ENCODE measurements around the gene RAD18. TPM values are rescaled to one million over a fixed set of nuclear protein-coding genes. Genes with fewer than 3 reads are reported as not detected.

RAD18 gene
- total and polyA plus RNA-seq, 9 of the 15 experiments (the other 6 are each of a cell fraction or from before 2014, with no cell fraction given): 19.2 to 49.4 (median 34.4) TPM

- H3K27ac ChIP-seq (ENCODE audit: extremely low read depth, low read depth, low read length): no peak overlapping the region
- peaks cover 69% of the 10 kb centered on the region for H3K36me3 ChIP-seq (ENCODE audit: control insufficient read depth, insufficient read depth, low read length)
- no peak overlapping the region for H3K4me3 ChIP-seq
- DNase-seq (ENCODE audit: extremely low read depth in 1 of 4, low spot score in 3 of 4) (no peak), FAIRE-seq (no peak), ATAC-seq (no peak)
- no peak overlapping the region for H3K9ac ChIP-seq (ENCODE audit: insufficient read depth in 1 of 2, low read depth in 2 of 2, low read length in 2 of 2)
- H3K27me3 ChIP-seq (ENCODE audit: control insufficient read depth in 2 of 2, insufficient read depth in 2 of 2, low read length in 2 of 2): no peaks in the 10 kb centered on the region
- intact Hi-C loops (cut with micrococcal nuclease) (no loop called here), in situ Hi-C loops (cut with MboI) (no loop called here)
- no peaks in the 10 kb centered on the region for H3K79me2 ChIP-seq (ENCODE audit: control insufficient read depth, insufficient read depth, low read length)
- H4K20me1 ChIP-seq (replicated peaks; ENCODE audit: control insufficient read depth, insufficient read depth, low read length): no peaks in the 10 kb centered on the region
- no peaks in the 10 kb centered on the region for H3K9me3 ChIP-seq (replicated peaks; ENCODE audit: control insufficient read depth, insufficient read depth, low read depth, low read length)
- H3K4me2 ChIP-seq (ENCODE audit: insufficient read depth, low read length): no peak overlapping the region
- ChIA-PET CTCF (ENCODE audit: low intra/inter-chr PET ratio) (no interaction called here), POLR2A (no interaction called here)
- no TSS peak for BruUV-seq (replicated peaks)
- TF ChIP-seq SMAD1 (IDR thresholded peaks at IDR 0.05; ENCODE audit: low read depth, low read length, partially characterized antibody): no peak
- TF ChIP-seq BCOR (IDR thresholded peaks at IDR 0.05): no peak
- TF ChIP-seq HMGN3 (IDR thresholded peaks at IDR 0.05; ENCODE audit: borderline replicate concordance, extremely low read depth, insufficient read length, low read depth, low read length): no peak
- TF ChIP-seq U2AF1 (optimal IDR thresholded peaks at IDR 0.05; ENCODE audit: low read depth, low read length): no peak
- TF ChIP-seq SMAD3 (CRISPR knock-in tag; conservative IDR thresholded peaks at IDR 0.05): no peak
- TF ChIP-seq SMARCA5 (IDR thresholded peaks at IDR 0.05): no peak
- TF ChIP-seq FOXO4 (CRISPR knock-in tag; IDR thresholded peaks at IDR 0.05): no peak
- TF ChIP-seq SUPT5H (IDR thresholded peaks at IDR 0.05): no peak
- TF ChIP-seq TAF1 (IDR thresholded peaks at IDR 0.05; ENCODE audit: control insufficient read depth, extremely low read depth, insufficient read depth, low read length, severe bottlenecking): no peak
- no peaks in the 10 kb centered on the region; a peak in 1 of 5 replicates for H3K4me1 ChIP-seq (replicated peaks in 1 of 2; ENCODE audit: control insufficient read depth in 2 of 2, insufficient read depth in 2 of 2, low read length in 2 of 2)
- 93% methylated on average over 5 of the region's 5 CpGs for WGBS (ENCODE audit: insufficient coverage, low coverage, missing lambda C conversion rate)
- no peak overlapping the region for H2AFZ ChIP-seq (ENCODE audit: low read depth, low read length)
- H3K9me1 ChIP-seq (ENCODE audit: control insufficient read depth, insufficient read depth, low read length): no peaks in the 10 kb centered on the region
Observed at GRCh38 chr3:8879347-8879944, 83.8 kb downstream of the RAD18 start.
